ENCODE results near the gene NCOA5.
"Not testable (repeated sequence)": the region's sequence is repeated elsewhere in the genome, so short reads cannot be mapped to it uniquely, and the experiment has no call there.

NCOA5 gene

DNA sequence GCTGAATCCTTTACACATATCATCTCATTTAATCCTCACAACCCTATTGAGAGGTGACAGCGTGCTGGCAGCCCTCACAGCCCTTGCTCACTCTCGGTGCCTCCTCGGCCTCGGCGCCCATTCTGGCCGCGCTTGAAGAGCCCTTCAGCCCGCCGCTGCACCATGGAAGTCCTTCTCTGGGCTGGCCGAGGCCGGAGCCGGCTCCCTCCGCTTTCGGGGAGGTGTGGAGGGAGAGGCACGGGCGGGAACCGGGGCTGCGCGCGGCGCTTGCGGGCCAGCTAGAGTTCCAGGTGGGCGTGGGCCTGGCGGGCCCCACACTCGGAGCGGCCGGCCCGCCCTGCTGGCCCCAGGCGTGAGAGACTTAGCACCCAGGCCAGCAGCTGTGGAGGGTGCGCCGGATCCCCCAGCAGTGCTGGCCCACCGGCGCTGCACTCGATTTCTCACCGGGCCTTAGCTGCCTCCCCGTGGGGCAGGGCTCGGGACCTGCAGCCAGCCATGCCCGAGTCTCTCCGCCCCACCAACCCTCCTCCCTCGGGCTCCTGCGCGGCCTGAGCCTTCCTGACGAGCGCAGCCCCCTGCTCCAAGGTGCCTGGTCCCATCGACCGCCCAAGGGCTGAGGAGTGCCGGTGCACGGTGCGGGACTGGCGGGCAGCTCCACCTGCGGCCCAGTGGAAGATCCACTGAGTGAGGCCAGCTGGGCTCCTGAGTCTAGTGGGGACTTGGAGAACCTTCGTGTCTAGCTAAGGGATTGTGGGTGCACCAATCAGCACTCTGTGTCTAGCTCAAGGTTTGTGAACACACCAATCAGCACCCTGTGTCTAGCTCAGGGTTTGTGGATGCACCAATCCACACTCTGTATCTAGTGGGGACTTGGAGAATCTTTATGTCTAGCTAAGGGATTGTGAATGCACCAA is 2.1 kb upstream of the NCOA5 start:
- not testable (repeated sequence) for DNase-seq (ENCODE audit: low read depth)

- no peak for DNase-seq (ENCODE audit: low read depth)
Measured at GRCh38 chr20:46089167-46089416, 670 bp downstream of the NCOA5 start.

DNA sequence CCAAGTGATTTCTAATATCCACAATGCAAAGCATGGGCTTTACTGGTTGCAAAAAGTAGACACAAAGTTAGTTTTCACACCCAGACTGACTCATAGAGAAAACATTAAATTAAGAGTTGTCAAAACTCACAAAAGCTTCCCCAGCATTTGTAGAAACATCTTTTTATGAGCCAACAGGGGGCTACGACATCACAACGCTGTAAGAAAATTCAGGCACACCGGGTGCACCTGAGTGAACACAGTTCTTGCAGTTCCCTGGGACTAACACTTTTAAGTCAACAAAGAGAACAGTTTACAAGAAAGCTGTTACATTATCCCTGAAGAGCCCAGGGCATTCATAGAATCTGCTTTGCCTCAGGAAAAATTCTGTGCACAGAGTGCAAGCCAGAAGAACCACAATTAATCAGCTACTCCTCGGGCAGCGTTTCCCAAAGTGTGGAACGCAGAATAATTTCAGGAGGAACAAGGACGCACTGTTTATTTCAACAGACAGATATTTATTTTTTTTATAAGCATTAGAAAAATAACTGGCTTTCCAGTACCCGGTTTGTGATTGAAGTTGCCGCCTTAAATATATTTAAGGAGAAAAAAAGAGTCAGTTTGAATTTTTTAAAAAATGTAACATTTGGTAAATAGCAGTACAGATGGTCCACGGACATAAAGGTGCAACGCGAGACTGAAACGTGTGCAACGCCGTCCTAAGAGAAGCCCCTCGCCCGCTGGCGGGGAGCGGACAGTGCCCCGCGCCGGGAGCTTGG is 1.2 kb downstream of the NCOA5 start:
- DNase-seq (ENCODE audit: low read depth) = no peak

GRCh38 chr20:46087161-46087560 is 2.6 kb downstream of the NCOA5 start:
- no peak for DNase-seq (ENCODE audit: low read depth)

GRCh38 chr20:46085179-46085851 is 4.4 kb downstream of the NCOA5 start:
- DNase-seq (ENCODE audit: low read depth) = no peak

DNA sequence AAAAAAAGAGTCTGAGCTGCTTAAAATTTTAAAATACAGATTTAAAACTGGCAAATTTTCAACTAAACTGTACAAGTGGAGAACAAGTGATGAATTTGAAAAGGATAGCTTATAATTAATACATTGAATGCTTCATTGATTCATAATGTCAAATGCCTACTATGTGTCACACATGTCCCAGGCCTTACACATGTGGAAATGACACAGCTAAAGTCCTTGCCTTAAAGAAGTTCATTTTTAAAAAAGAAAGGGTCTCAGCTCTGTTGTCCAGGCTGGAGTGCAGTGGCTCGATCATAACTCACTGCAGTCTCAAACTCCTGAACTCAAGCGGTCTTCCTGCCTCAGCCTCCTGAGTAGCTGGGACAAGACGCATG is 5.0 kb downstream of the NCOA5 start:
- DNase-seq (ENCODE audit: low read depth) = no peak

- DNase-seq (ENCODE audit: low read depth) = no peak
Measured at GRCh38 chr20:46083531-46084061, 6.2 kb downstream of the NCOA5 start.

DNA sequence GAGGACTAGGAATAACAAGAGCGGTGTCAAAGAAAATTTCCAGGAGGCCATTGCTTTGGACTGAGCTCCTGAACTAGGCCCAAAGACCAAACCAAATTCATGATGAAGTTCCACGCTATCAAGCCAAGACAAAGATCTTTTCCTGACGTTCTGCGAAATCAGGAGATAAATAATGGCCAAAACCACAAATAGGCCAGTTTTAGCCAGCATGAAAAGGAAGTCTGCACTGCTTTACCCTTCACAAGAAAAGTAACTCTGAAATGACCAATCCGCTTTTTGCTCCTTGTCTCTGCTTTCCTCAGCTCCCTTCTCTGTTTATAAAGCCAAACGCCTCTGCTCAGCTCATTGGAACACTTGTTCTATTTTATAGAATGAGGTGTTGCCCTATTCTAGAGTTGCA is 6.7 kb downstream of the NCOA5 start:
- no peak for DNase-seq (ENCODE audit: low read depth)

- DNase-seq (ENCODE audit: low read depth) = no peak
Measured at GRCh38 chr20:46081074-46081473, 8.7 kb downstream of the NCOA5 start.

DNA sequence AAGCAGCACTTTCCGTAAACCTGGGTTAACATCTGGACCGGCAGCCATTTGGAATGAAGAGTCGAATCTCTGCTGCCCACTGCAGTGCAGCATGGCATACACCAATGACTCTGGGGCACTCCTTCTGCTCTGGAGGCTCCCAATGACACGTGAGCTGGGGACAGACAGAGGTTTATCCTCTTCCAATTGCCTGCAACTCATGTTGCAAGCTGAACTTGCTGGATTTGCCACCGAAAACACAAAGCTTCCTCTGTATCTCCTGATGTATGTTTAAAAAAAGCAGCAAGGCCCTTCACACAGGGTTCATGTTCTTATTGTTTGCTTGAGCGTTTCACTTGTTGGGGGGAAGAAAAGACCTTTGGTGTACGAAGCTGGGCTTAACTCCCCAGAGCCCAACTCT is 10.8 kb downstream of the NCOA5 start:
- no peak for DNase-seq (ENCODE audit: low read depth)

GRCh38 chr20:46077642-46078305 is 12.0 kb downstream of the NCOA5 start:
- DNase-seq (ENCODE audit: low read depth) = no peak

GRCh38 chr20:46076806-46077205 is 13.0 kb downstream of the NCOA5 start:
- no peak for DNase-seq (ENCODE audit: low read depth)

DNA sequence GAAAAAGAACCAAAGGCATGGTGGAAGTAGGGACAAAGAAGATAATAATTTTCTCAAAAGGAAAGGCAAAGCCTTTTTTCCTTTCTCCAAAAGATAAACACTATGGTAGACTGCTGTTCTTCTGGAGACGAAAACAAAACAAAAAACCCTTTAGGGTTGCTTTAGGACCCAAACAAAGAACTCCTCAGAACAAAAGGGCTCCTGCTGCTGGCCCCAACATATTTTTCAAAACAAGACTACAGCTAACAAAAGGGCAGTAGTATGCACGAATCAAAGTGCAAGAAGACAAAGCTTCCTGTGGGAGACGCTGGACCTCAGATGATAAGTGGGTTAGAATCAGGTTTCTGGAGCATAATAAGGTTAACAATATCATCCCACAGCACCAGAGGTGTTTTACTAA is 15.8 kb downstream of the NCOA5 start:
- DNase-seq (ENCODE audit: low read depth) = no peak

DNA sequence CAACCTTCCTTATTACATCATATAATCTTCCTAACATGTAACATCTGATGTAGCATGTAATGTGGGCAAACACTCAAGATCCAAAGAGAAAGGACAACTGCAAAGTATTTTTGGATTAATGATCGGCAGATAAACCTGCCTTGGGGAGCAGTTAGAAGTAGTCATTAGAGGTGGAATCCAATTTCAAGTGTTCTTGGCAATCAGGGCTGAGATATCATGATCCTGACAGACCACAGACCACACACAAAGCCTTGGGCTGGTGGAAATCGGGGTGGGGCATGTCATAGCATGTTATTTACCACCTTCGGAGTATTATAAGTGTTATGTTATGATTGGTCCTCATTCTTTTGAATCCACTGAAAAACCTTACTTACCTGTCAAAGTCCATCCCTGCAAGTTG is 16.3 kb downstream of the NCOA5 start:
- no peak for DNase-seq (ENCODE audit: low read depth)

DNA sequence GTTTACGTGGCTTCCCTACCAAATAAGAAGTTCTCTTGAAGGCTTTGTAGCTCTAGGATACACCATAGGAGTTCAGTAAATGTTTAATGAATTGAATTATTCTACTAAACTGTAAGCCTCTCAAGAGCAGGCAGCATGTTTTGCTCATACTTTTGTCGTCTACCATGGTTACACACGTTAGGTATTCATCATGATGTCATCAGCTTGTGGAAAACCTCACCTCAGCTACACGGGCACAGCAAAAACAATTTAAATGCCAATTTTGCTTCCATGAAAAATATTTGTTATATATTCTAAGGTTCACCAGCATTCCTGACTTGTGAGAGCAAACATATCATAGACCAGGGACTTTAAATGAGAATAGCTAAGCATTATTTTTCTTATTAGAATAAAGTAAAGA is 16.7 kb downstream of the NCOA5 start:
- no peak for DNase-seq (ENCODE audit: low read depth)

DNA sequence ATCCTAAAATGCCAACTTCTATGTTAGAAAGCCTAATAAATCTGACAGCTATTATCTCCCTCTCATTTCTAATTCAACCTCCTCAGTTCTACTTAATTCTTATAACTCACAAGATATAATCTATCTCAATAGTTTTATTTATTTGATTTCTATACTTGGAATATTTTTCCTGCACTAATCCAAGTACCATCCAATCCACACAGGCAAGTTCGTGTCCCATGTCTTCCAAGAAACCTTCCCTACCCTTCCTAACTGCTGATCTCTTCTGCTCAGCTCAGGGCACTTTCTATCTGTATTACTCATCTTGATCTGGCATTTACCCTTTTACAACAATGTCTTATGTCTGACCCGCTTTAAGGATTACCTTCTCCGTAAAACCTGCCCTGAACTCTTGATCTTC is 18.2 kb downstream of the NCOA5 start:
- no peak for DNase-seq (ENCODE audit: low read depth)

GRCh38 chr20:46070215-46070900 is 19.4 kb downstream of the NCOA5 start:
- no peak for DNase-seq (ENCODE audit: low read depth)

GRCh38 chr20:46065691-46066090 is 24.1 kb downstream of the NCOA5 start:
- DNase-seq (ENCODE audit: low read depth) = no peak

DNA sequence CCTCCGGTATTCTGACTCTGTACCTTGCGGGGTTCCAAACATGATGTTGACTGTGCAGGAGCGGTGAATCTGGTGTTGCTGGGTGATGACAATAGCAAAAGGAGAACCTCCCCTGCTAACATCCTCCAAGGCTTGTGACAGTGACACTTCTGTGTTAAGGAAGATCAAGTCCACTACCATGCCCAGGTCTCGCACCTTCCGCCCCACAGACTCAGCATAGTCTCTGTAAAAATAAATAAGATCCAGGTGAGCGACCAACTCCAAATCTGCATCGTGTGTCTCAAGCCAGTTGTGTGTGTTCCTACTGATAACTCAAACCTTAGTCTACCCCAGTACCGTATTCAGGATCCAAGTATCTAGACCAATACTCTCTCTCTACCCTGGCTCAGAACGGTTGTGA is 24.8 kb downstream of the NCOA5 start:
- DNase-seq (ENCODE audit: low read depth) = no peak

GRCh38 chr20:46063652-46064054 is 26.1 kb downstream of the NCOA5 start:
- DNase-seq (ENCODE audit: low read depth) = no peak

DNA sequence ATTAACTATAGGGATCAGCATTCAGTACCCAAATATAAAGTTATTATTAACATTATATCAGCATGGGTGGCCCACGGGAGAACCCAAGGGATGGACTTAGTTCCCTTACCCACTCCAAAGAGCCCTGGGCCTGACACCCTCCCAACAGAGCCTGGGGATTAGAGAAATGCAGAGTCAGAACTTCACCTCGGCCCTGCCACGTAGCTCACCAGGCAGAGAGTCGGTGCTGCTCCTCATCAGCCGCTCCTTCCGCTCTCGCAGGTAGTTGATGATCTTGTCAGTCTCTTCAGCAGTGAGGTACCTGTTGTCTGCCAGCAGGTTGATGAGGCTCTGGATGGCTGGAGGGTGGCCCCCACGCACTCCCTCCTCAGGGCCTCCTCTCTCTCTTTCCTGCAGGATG is 26.6 kb downstream of the NCOA5 start:
- no peak for DNase-seq (ENCODE audit: low read depth)

DNA sequence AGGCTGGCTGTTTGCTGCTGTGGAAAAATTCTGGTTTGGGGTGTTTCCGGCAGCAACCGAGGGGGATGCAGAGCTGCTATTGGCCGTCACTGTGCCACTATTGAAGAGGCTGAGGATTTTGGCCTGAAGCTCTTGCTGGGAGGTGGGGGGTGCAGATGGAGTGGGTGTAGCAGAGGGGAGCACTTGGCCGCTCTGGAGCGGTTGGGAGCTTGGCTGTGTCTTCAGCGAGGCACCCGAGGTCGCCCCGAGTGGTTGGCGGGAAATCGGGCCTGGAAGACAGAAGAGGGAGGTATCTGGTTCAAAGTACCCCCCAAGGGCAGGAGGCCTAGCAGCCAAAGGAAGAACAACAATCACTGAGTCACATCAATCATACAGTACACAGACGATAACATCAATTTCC is 27.1 kb downstream of the NCOA5 start:
- DNase-seq (ENCODE audit: low read depth) = no peak
